HepG2 (cell line): ENCODE measurements around the gene MAP3K9. TPM values are rescaled to one million over a fixed set of nuclear protein-coding genes. Genes with fewer than 3 reads are reported as not detected.
A peak's percentile ranks its signal among the peaks of the same experiment; 100 is the strongest.

Experiments
- ATAC-seq: fragments of 200-7000 bp; cut with Tn5 transposase; 3 replicates; pipeline ENCODE4 v1.9.1; 2020; ENCODE audit warnings: mild to moderate bottlenecking, moderate library complexity
- BruUV-seq: library from RNA; stranded (reverse); fragments of 400-500 nt; replicated peaks from 2 replicates; lab custom pipeline; 2021; lab: Mats Ljungman, UMichigan
- CTCF ChIA-PET: fragments of 300-600 bp; formaldehyde crosslinking; extraction: SDS; loops from one replicate; lab custom pipeline; 2021; ENCODE audit warnings: low total read pairs, inconsistent platforms, low intra/inter-chr PET ratio; lab: Yijun Ruan, JAX
- POLR2A ChIA-PET: fragments of 350-600 bp; sonication (Branson Sonifier 250); formaldehyde crosslinking; loops from one replicate; lab custom pipeline; 2020; ENCODE audit warnings: antibody characterized with exemption, inconsistent platforms; lab: Yijun Ruan, JAX
- DNase-seq: peaks from one replicate; pipeline ENCODE4 v3.0.0-alpha.2; 2015; ENCODE audit warnings: low spot score
- FAIRE-seq: peaks from 3 replicates; lab custom pipeline; 2011; peaks lifted over from hg19 to GRCh38; lab: Jason Lieb, UNC
- H2AFZ ChIP-seq: one replicate; pipeline ENCODE4 v1.6.1; 2011; ENCODE audit warnings: low read length, inconsistent platforms
- H3K27ac ChIP-seq: fragments of 300-600 bp; 3 replicates; pipeline ENCODE4 v1.8.0; 2011; ENCODE audit warnings: mixed run types, mild to moderate bottlenecking, mixed read lengths, low read length, inconsistent platforms; ENCODE audit not compliant: insufficient read depth; ENCODE audit errors: extremely low read length
- H3K27me3 ChIP-seq, 2 experiments: fragments of 200-600 bp in 1 of 2; 2 replicates in 1 of 2; 3 replicates in 1 of 2; pipeline versions ENCODE4 v1.6.0 to v1.8.0; 2011; ENCODE audit warnings: low read length in 2 of 2, mild to moderate bottlenecking in 2 of 2, moderate library complexity in 2 of 2, inconsistent platforms in 1 of 2; ENCODE audit not compliant: insufficient read depth in 2 of 2, control insufficient read depth in 1 of 2
- H3K36me3 ChIP-seq, 2 experiments: fragments of 200-600 bp in 1 of 2; replicated peaks in 1 of 2; 2 replicates in 1 of 2; 3 replicates in 1 of 2; pipeline versions ENCODE4 v1.5.1 to v1.8.0; 2011; ENCODE audit warnings: low read length in 2 of 2, inconsistent platforms in 1 of 2; ENCODE audit not compliant: insufficient read depth in 2 of 2, control insufficient read depth in 1 of 2
- H3K4me1 ChIP-seq: 2 replicates; pipeline ENCODE4 v1.5.1; 2012; ENCODE audit warnings: low read length, inconsistent platforms; ENCODE audit not compliant: insufficient read depth
- H3K4me2 ChIP-seq: 2 replicates; pipeline ENCODE4 v1.6.0; 2011; ENCODE audit warnings: low read depth, low read length, inconsistent platforms
- H3K4me3 ChIP-seq, 3 experiments: fragments of 200-600 bp in 1 of 3; sonication (generic), shearing (Covaris generic) in 1 of 3; replicated peaks in 1 of 3; 2 replicates each; pipeline ENCODE4 v1.5.1; 2011 to 2016; ENCODE audit warnings: low read length in 3 of 3, inconsistent platforms in 2 of 3, low read depth in 2 of 3, mild to moderate bottlenecking in 2 of 3, control low read depth in 1 of 3, mixed read lengths in 1 of 3; ENCODE audit not compliant: insufficient read depth in 1 of 3
- H3K79me2 ChIP-seq: one replicate; pipeline ENCODE4 v1.6.1; 2011; ENCODE audit warnings: low read length, inconsistent platforms; ENCODE audit not compliant: insufficient read depth
- H3K9ac ChIP-seq: 2 replicates; pipeline ENCODE4 v1.6.0; 2011; ENCODE audit warnings: mild to moderate bottlenecking, low read depth, low read length, inconsistent platforms; ENCODE audit not compliant: insufficient read depth
- H3K9me3 ChIP-seq: 2 replicates; pipeline ENCODE4 v1.5.1; 2012; ENCODE audit warnings: mild to moderate bottlenecking, low read length
- H4K20me1 ChIP-seq: 2 replicates; pipeline ENCODE4 v1.6.0; 2011; ENCODE audit warnings: inconsistent platforms, mild to moderate bottlenecking, low read length, moderate library complexity; ENCODE audit not compliant: insufficient read depth
- DNMT3B ChIP-seq: conservative IDR thresholded peaks from 2 replicates; pipeline ENCODE4 v1.6.1; 2016; ENCODE audit warnings: missing biosample characterization, control low read depth
- ETV5 ChIP-seq: IDR thresholded peaks from 2 replicates; pipeline ENCODE4 v1.6.1; 2018; ENCODE audit warnings: missing biosample characterization, missing genetic modification reagents, inconsistent platforms, borderline replicate concordance
- GFI1 ChIP-seq: sonication (generic); formaldehyde crosslinking; IDR thresholded peaks from 2 replicates; pipeline ENCODE4 v1.5.0; 2020; ENCODE audit warnings: missing genetic modification reagents, mild to moderate bottlenecking, borderline replicate concordance
- NAIF1 ChIP-seq: sonication (generic); formaldehyde crosslinking; IDR thresholded peaks from 2 replicates; pipeline ENCODE4 v1.5.0; 2020; ENCODE audit warnings: mild to moderate bottlenecking, missing genetic modification reagents, borderline replicate concordance
- NCOR1 ChIP-seq: fragments of 200-600 bp; sonication (generic); IDR thresholded peaks from 2 replicates; pipeline ENCODE4 v1.7.0; 2017; ENCODE audit warnings: antibody characterized with exemption, low read length, borderline replicate concordance
- SAP130 ChIP-seq: IDR thresholded peaks from 2 replicates; pipeline ENCODE4 v1.6.1; 2016; ENCODE audit warnings: low read depth
- SKI ChIP-seq: fragments of 450-650 bp; IDR thresholded peaks from one replicate; pipeline ENCODE4 v1.6.1; 2018; ENCODE audit warnings: mild to moderate bottlenecking; ENCODE audit not compliant: partially characterized antibody
- SMAD3 ChIP-seq: sonication (generic); formaldehyde crosslinking; IDR thresholded peaks from 2 replicates; pipeline ENCODE4 v1.4.0; 2020; ENCODE audit warnings: missing genetic modification reagents
- ZKSCAN5 ChIP-seq: sonication (generic); formaldehyde crosslinking; IDR thresholded peaks from 2 replicates; pipeline ENCODE4 v1.5.1; 2020; ENCODE audit warnings: mild to moderate bottlenecking, missing genetic modification reagents
- ZNF629 ChIP-seq: sonication (generic); formaldehyde crosslinking; conservative IDR thresholded peaks from 2 replicates; pipeline ENCODE4 v1.5.0; 2020; ENCODE audit warnings: missing genetic modification reagents
- ZNF772 ChIP-seq: sonication (generic); formaldehyde crosslinking; IDR thresholded peaks from 2 replicates; pipeline ENCODE4 v1.5.0; 2020; ENCODE audit warnings: mild to moderate bottlenecking, missing genetic modification reagents
- WGBS: methylation state at CpG from one replicate; pipeline ENCODE4 v1.1.6; 2017; ENCODE audit warnings: low lambda C conversion rate; 5-methylcytosine and 5-hydroxymethylcytosine counted together
- in situ Hi-C: cut with HindIII; loops from 2 replicates; pipeline ENCODE4 v1.10.0; 2017; ENCODE audit warnings: low pct_unique_long_range_greater_than_20kb; ENCODE audit not compliant: extremely low pct_ligation_motif_present
- intact Hi-C: fragments of 100-400 bp; cut with micrococcal nuclease; formaldehyde crosslinking; loops from one replicate; pipeline ENCODE4 v1.10.0; 2022; ENCODE audit not compliant: unreplicated experiment
- polyA plus RNA-seq, 8 experiments: library from polyadenylated mRNA; depleted of rRNA in 3 of 8; stranded (reverse) in 7 of 8; unstranded in 1 of 8; fragments of >200 nt; fragmentation: Illumina TruSeq in 4 of 8; extraction: Trizol in 4 of 8; gene quantifications; 2 replicates each; pipeline versions ENCODE4 v1.2.1 to v1.2.3, GENCODE V29; 2011 to 2016; ENCODE audit warnings: low read depth in 4 of 8, missing spikeins in 1 of 8, mixed read lengths in 1 of 8; ENCODE audit not compliant: insufficient read depth in 1 of 8
- total RNA-seq, 5 experiments: library from RNA; depleted of rRNA; stranded (reverse); fragments of >200 nt; fragmentation: Illumina TruSeq; extraction: Trizol; gene quantifications; 2 replicates each; pipeline ENCODE4 v1.2.3, GENCODE V29; 2016; ENCODE audit warnings: low read depth in 1 of 5
- TF ChIP-seq, protein P1 (sequence below): sonication (generic); formaldehyde crosslinking; conservative IDR thresholded peaks from 2 replicates; pipeline ENCODE4 v1.8.1; 2023; ENCODE audit warnings: missing genetic modification reagents
- TF ChIP-seq, protein P2 (sequence below), 2 experiments: sonication (generic) in 1 of 2; formaldehyde crosslinking in 1 of 2; IDR thresholded peaks; 2 replicates each; pipeline versions ENCODE4 v1.6.1 to v1.9.0; 2014 to 2022; ENCODE audit warnings: antibody characterized with exemption in 1 of 2, borderline replicate concordance in 1 of 2, inconsistent platforms in 1 of 2, low read depth in 1 of 2, missing genetic modification reagents in 1 of 2
- TF ChIP-seq, protein P3 (sequence below): sonication (generic); formaldehyde crosslinking; IDR thresholded peaks from 2 replicates; pipeline ENCODE4 v1.9.0; 2021; ENCODE audit warnings: missing genetic modification reagents, borderline replicate concordance

MAP3K9 gene
- total and polyA plus RNA-seq, 2 of the 13 experiments (the other 11 are each of a cell fraction or from before 2014, with no cell fraction given) = 4.3 to 4.5 TPM

DNA sequence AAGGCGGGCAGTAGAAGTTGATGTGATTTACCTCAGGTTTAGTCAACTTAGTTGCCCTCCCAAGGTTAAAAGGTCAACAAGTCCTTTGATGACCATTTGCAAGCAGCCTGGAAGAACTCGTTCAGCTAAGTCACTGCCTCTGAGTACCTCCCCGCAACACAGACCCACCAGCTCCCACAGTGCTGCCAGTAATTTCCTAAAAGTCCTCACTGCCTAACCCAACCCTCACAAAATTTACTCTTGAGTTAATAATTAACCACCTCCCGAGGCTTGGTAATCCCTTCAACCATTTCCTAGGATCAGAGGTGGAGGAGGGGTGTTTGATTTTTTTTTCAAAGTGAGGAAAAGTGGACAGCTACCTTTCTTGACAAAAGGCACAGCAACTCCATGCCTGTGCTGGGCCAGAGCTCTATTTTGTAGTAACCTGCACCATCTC lies 55.8 kb downstream of the MAP3K9 start:
- intact Hi-C loops (loop anchor here (1.0 to 2.0 kb wide), 2 partner anchors 56 to 63 kb away; partner anchors contain the start of gene MAP3K9), in situ Hi-C loops (no loop called here)
- ChIA-PET POLR2A (interaction anchor here (0.6 to 2.5 kb wide), 4 partner anchors 46 to 117 kb away, joined by 3 to 20 read pairs (median 6); partner anchors contain the start of gene MAP3K9), CTCF (no interaction called here)
- H3K4me3 ChIP-seq = peak overlapping the region in 2 of 3 experiments; percentile 20 to 41; a peak in 3 of 6 replicates
- H2AFZ ChIP-seq = no peak overlapping the region
- peaks cover 6 to 29% of the 10 kb centered on the region in 2 experiments for H3K36me3 ChIP-seq
- H3K9me3 ChIP-seq = no peaks in the 10 kb centered on the region
- peak overlapping the region; percentile 73 for H3K4me2 ChIP-seq
- H3K27ac ChIP-seq = peak overlapping the region; percentile 56
- WGBS = 2% methylated on average over 3 of the region's 4 CpGs
- H4K20me1 ChIP-seq = no peaks in the 10 kb centered on the region
- H3K4me1 ChIP-seq = peaks cover 39% of the 10 kb centered on the region
- DNase-seq = peak; percentile 94
- no TSS peak for BruUV-seq
- peak; percentile 90 for FAIRE-seq
- ATAC-seq = peak; percentile 97
- H3K9ac ChIP-seq = no peak overlapping the region
- H3K27me3 ChIP-seq = no peaks in the 10 kb centered on the region
- H3K79me2 ChIP-seq = no peaks in the 10 kb centered on the region
- no peak for TF ChIP-seq ETV5
- TF ChIP-seq SAP130 (CRISPR knock-in tag) = 0 out of 2 replicates have a peak, but pooled peaks have one; percentile 44
- TF ChIP-seq, protein P1, sequence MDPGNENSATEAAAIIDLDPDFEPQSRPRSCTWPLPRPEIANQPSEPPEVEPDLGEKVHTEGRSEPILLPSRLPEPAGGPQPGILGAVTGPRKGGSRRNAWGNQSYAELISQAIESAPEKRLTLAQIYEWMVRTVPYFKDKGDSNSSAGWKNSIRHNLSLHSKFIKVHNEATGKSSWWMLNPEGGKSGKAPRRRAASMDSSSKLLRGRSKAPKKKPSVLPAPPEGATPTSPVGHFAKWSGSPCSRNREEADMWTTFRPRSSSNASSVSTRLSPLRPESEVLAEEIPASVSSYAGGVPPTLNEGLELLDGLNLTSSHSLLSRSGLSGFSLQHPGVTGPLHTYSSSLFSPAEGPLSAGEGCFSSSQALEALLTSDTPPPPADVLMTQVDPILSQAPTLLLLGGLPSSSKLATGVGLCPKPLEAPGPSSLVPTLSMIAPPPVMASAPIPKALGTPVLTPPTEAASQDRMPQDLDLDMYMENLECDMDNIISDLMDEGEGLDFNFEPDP (CRISPR knock-in tag) = no peak
- no peak for TF ChIP-seq ZKSCAN5 (CRISPR knock-in tag)
- TF ChIP-seq GFI1 (CRISPR knock-in tag) = peak; percentile 90
- no peak for TF ChIP-seq ZNF772 (CRISPR knock-in tag)
- TF ChIP-seq DNMT3B (CRISPR knock-in tag) = no peak
- TF ChIP-seq SKI = no peak
- 0 out of 2 replicates have a peak, but pooled peaks have one; percentile 34 for TF ChIP-seq SMAD3 (CRISPR knock-in tag)
- no peak; the same call in 1 of the 2 replicates for TF ChIP-seq NCOR1
- no peak for TF ChIP-seq ZNF629
- no peak for TF ChIP-seq NAIF1 (CRISPR knock-in tag)
- TF ChIP-seq, protein P2, sequence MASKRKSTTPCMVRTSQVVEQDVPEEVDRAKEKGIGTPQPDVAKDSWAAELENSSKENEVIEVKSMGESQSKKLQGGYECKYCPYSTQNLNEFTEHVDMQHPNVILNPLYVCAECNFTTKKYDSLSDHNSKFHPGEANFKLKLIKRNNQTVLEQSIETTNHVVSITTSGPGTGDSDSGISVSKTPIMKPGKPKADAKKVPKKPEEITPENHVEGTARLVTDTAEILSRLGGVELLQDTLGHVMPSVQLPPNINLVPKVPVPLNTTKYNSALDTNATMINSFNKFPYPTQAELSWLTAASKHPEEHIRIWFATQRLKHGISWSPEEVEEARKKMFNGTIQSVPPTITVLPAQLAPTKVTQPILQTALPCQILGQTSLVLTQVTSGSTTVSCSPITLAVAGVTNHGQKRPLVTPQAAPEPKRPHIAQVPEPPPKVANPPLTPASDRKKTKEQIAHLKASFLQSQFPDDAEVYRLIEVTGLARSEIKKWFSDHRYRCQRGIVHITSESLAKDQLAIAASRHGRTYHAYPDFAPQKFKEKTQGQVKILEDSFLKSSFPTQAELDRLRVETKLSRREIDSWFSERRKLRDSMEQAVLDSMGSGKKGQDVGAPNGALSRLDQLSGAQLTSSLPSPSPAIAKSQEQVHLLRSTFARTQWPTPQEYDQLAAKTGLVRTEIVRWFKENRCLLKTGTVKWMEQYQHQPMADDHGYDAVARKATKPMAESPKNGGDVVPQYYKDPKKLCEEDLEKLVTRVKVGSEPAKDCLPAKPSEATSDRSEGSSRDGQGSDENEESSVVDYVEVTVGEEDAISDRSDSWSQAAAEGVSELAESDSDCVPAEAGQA (IDR thresholded peaks at IDR 0.05; ENCODE audit: low read depth) = no peak
- TF ChIP-seq, protein P2 (CRISPR knock-in tag; IDR thresholded peaks at IDR 0.05; ENCODE audit: borderline replicate concordance) = no peak
- TF ChIP-seq, protein P3, sequence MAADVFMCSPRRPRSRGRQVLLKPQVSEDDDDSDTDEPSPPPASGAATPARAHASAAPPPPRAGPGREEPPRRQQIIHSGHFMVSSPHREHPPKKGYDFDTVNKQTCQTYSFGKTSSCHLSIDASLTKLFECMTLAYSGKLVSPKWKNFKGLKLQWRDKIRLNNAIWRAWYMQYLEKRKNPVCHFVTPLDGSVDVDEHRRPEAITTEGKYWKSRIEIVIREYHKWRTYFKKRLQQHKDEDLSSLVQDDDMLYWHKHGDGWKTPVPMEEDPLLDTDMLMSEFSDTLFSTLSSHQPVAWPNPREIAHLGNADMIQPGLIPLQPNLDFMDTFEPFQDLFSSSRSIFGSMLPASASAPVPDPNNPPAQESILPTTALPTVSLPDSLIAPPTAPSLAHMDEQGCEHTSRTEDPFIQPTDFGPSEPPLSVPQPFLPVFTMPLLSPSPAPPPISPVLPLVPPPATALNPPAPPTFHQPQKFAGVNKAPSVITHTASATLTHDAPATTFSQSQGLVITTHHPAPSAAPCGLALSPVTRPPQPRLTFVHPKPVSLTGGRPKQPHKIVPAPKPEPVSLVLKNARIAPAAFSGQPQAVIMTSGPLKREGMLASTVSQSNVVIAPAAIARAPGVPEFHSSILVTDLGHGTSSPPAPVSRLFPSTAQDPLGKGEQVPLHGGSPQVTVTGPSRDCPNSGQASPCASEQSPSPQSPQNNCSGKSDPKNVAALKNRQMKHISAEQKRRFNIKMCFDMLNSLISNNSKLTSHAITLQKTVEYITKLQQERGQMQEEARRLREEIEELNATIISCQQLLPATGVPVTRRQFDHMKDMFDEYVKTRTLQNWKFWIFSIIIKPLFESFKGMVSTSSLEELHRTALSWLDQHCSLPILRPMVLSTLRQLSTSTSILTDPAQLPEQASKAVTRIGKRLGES (CRISPR knock-in tag) = no peak
